ENCODE data around the gene F11R.

- TF ChIP-seq, protein P1, sequence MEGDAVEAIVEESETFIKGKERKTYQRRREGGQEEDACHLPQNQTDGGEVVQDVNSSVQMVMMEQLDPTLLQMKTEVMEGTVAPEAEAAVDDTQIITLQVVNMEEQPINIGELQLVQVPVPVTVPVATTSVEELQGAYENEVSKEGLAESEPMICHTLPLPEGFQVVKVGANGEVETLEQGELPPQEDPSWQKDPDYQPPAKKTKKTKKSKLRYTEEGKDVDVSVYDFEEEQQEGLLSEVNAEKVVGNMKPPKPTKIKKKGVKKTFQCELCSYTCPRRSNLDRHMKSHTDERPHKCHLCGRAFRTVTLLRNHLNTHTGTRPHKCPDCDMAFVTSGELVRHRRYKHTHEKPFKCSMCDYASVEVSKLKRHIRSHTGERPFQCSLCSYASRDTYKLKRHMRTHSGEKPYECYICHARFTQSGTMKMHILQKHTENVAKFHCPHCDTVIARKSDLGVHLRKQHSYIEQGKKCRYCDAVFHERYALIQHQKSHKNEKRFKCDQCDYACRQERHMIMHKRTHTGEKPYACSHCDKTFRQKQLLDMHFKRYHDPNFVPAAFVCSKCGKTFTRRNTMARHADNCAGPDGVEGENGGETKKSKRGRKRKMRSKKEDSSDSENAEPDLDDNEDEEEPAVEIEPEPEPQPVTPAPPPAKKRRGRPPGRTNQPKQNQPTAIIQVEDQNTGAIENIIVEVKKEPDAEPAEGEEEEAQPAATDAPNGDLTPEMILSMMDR (IDR thresholded peaks at IDR 0.05): no peak
- TF ChIP-seq POLR2A (IDR thresholded peaks at IDR 0.05): no peak
Measured at GRCh38 chr1:161031874-161032273, 10.9 kb upstream of the F11R start.
